Ishikawa (cell line): ENCODE measurements around the gene CAMTA1.

Experiments used
- CEBPB ChIP-seq: IDR thresholded peaks from 2 replicates; pipeline ENCODE4 v1.6.1; 2012
- CREB1 ChIP-seq: IDR thresholded peaks from 2 replicates; pipeline ENCODE4 v1.6.1; 2012; ENCODE audit warnings: low read depth
- EGR1 ChIP-seq: IDR thresholded peaks from 2 replicates; pipeline ENCODE4 v1.6.1; 2012
- EP300 ChIP-seq: IDR thresholded peaks from 2 replicates; pipeline ENCODE4 v1.6.1; 2012; ENCODE audit warnings: borderline replicate concordance
- FOXM1 ChIP-seq: IDR thresholded peaks from 2 replicates; pipeline ENCODE4 v1.6.1; 2012; ENCODE audit warnings: low read depth, borderline replicate concordance
- NFIC ChIP-seq: IDR thresholded peaks from 2 replicates; pipeline ENCODE4 v1.6.1; 2012
- RAD21 ChIP-seq: IDR thresholded peaks from 2 replicates; pipeline ENCODE4 v1.6.1; 2012; ENCODE audit warnings: low read depth
- REST ChIP-seq: IDR thresholded peaks from 2 replicates; pipeline ENCODE4 v1.6.1; 2012; ENCODE audit warnings: low read depth, mild to moderate bottlenecking
- TAF1 ChIP-seq: IDR thresholded peaks from 2 replicates; pipeline ENCODE4 v1.6.1; 2012; ENCODE audit warnings: low read depth, mild to moderate bottlenecking
- TCF12 ChIP-seq: IDR thresholded peaks from 2 replicates; pipeline ENCODE4 v1.6.1; 2012; ENCODE audit warnings: low read depth
- TEAD4 ChIP-seq: IDR thresholded peaks from 2 replicates; pipeline ENCODE4 v1.6.1; 2012
- USF1 ChIP-seq: IDR thresholded peaks from 2 replicates; pipeline ENCODE4 v1.6.1; 2012
- YY1 ChIP-seq: IDR thresholded peaks from 2 replicates; pipeline ENCODE4 v1.6.1; 2012; ENCODE audit warnings: low read depth
- ZBTB7A ChIP-seq: IDR thresholded peaks from 2 replicates; pipeline ENCODE4 v1.6.1; 2012; ENCODE audit warnings: low read depth
- TF ChIP-seq, protein P1 (sequence below): IDR thresholded peaks from 2 replicates; pipeline ENCODE4 v1.6.1; 2012

Gene CAMTA1

DNA sequence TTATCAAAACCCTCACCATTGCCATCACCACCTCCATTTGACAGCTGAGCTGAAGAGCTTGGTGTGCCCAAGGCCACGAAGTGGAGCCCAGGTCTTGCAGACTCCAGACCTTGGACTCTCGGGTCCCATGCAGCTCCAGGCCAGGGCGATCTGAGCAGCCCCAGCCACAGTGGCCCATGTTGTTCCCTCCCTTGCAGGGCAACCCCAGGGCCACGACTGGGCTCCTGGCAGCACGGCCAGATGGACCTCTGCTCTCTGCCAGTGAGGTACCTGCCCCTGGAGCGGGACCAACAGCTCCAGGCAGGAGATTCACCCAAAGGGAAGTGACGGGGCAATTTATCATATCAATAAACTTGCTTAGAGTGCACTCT is 803.2 kb downstream of the CAMTA1 start:
- TF ChIP-seq EGR1, result no peak
- TF ChIP-seq TAF1, result no peak
- TF ChIP-seq NFIC, result no peak
- TF ChIP-seq REST, result no peak
- TF ChIP-seq CREB1, result no peak

- TF ChIP-seq YY1, result no peak
These were observed 804.0 kb downstream of the CAMTA1 start for GRCh38 chr1:7589080-7589735.

GRCh38 chr1:7589774-7590425 is 804.6 kb downstream of the CAMTA1 start:
- TF ChIP-seq TEAD4 (no peak), YY1 (no peak), CREB1 (no peak), NFIC (no peak), EP300 (no peak), RAD21 (no peak), EGR1 (no peak), REST (no peak), TCF12 (no peak), ZBTB7A (no peak)
- TF ChIP-seq, protein P1, sequence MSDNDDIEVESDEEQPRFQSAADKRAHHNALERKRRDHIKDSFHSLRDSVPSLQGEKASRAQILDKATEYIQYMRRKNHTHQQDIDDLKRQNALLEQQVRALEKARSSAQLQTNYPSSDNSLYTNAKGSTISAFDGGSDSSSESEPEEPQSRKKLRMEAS, result no peak

GRCh38 chr1:7590426-7590790 is 805.2 kb downstream of the CAMTA1 start:
- no peak for TF ChIP-seq EP300
- no peak for TF ChIP-seq CEBPB
- no peak for TF ChIP-seq CREB1
- no peak for TF ChIP-seq USF1
- TF ChIP-seq FOXM1, result no peak
- no peak for TF ChIP-seq TAF1
- no peak for TF ChIP-seq NFIC
- TF ChIP-seq ZBTB7A, result no peak
- TF ChIP-seq, protein P1, result no peak

DNA sequence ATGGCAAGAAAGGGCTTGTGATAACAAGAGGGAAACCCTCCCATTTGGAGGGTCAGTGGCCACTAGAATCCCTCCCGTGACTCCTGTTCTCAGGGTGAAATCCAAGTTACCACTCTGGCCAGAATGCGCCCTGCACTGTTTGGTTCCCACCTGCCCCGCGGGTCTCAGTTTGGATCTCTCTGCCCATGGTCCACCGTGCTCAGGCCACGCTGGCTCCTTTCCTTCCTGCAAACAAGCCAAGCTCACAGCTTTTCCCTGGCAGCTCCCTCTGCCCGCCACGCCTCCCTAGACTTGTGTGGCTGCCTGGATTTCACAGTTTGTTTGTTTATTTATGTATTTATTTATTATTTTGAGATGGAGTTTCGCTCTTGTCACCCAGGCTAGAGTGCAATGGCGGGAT is 806.3 kb downstream of the CAMTA1 start:
- TF ChIP-seq REST (no peak), RAD21 (no peak), ZBTB7A (no peak), USF1 (no peak), CEBPB (no peak)
- TF ChIP-seq, protein P1, result no peak
